Endodermal cell (in vitro differentiated cells): Measurements from ENCODE around the gene CLEC18C. TPM values are rescaled to one million over a fixed set of nuclear protein-coding genes. Genes with fewer than 3 reads are reported as not detected.
"Not testable (repeated sequence)": the region's sequence is repeated elsewhere in the genome, so short reads cannot be mapped to it uniquely, and the experiment has no call there.

Experiments
- DNase-seq: peaks from one replicate; pipeline ENCODE4 v3.0.0-alpha.2; 2017
- H3K27ac ChIP-seq: 2 replicates; pipeline ENCODE4 v1.5.1; 2013; ENCODE audit warnings: mild to moderate bottlenecking, low read depth, low read length, moderate library complexity
- H3K27me3 ChIP-seq: 2 replicates; pipeline ENCODE4 v1.6.1; 2013; ENCODE audit warnings: mild to moderate bottlenecking, low read length, moderate library complexity; ENCODE audit not compliant: insufficient read depth, control insufficient read depth, poor library complexity, severe bottlenecking
- H3K36me3 ChIP-seq: 2 replicates; pipeline ENCODE4 v1.7.0; 2013; ENCODE audit warnings: mild to moderate bottlenecking, low read length, moderate library complexity; ENCODE audit not compliant: control insufficient read depth, insufficient read depth
- H3K4me1 ChIP-seq: one replicate; pipeline ENCODE4 v1.7.0; 2013; ENCODE audit warnings: low read length; ENCODE audit not compliant: control insufficient read depth, insufficient read depth
- H3K4me3 ChIP-seq: 2 replicates; pipeline ENCODE4 v1.5.1; 2013; ENCODE audit warnings: mild to moderate bottlenecking, low read length, moderate library complexity
- H3K9ac ChIP-seq: 2 replicates; pipeline ENCODE4 v1.6.1; 2013; ENCODE audit warnings: mild to moderate bottlenecking, low read length, moderate library complexity; ENCODE audit not compliant: poor library complexity, severe bottlenecking; ENCODE audit errors: extremely low read depth
- H3K9me3 ChIP-seq: 2 replicates; pipeline ENCODE4 v1.6.1; 2013; ENCODE audit warnings: mild to moderate bottlenecking, low read length, moderate library complexity; ENCODE audit not compliant: control insufficient read depth
- H3K27ac Mint-ChIP-seq: 2 replicates; pipeline ENCODE4 v1.8.0; 2020; ENCODE audit warnings: mixed read lengths
- H3K27me3 Mint-ChIP-seq: 2 replicates; pipeline ENCODE4 v1.8.0; 2021; ENCODE audit warnings: mild to moderate bottlenecking, mixed read lengths; ENCODE audit not compliant: insufficient read depth
- H3K36me3 Mint-ChIP-seq: 2 replicates; pipeline ENCODE4 v1.8.0; 2020; ENCODE audit warnings: low read depth, mixed read lengths
- H3K4me1 Mint-ChIP-seq: 2 replicates; pipeline ENCODE4 v1.8.0; 2020; ENCODE audit warnings: mixed read lengths
- H3K4me3 Mint-ChIP-seq: 2 replicates; pipeline ENCODE4 v1.8.0; 2020; ENCODE audit warnings: mild to moderate bottlenecking, moderate library complexity, mixed read lengths
- H3K9me3 Mint-ChIP-seq: 2 replicates; pipeline ENCODE4 v1.8.0; 2020; ENCODE audit warnings: mild to moderate bottlenecking, mixed read lengths
- WGBS, 2 experiments: methylation state at CpG; one replicate each; pipeline versions ENCODE4 v1.1.5 to v1.1.7; 2013; ENCODE audit warnings: missing lambda C conversion rate in 2 of 2, mixed read lengths in 1 of 2; ENCODE audit not compliant: insufficient coverage in 1 of 2, insufficient read length in 1 of 2; 5-methylcytosine and 5-hydroxymethylcytosine counted together
- long read RNA-seq, 4 experiments: library from polyadenylated mRNA in 2 of 4; library from RNA in 1 of 4; library from capped mRNA in 1 of 4; stranded (forward) in 3 of 4; unstranded in 1 of 4; transcript quantifications; one replicate each; pipeline ENCODE4 v2.0.0, GENCODE V29; 2020 to 2021; ENCODE audit warnings: inconsistent platforms in 1 of 4
- polyA plus RNA-seq, 2 experiments: library from polyadenylated mRNA; stranded (reverse); fragments of 50-300 nt; gene quantifications; one replicate each; pipeline ENCODE4 v1.2.3, GENCODE V29; 2013
- total RNA-seq, 2 donors: library from RNA; stranded (reverse); fragmentation: NEBNext Ultra II Directional in 1 of 2; extraction: Animal tissue kit (Norgen Biotek cat#: 25700) in 1 of 2; gene quantifications; 2 replicates in 1 of 2; 3 replicates in 1 of 2; pipeline ENCODE4 v1.2.1, GENCODE V29; 2021

The CLEC18C gene
- total RNA-seq, result under 1 TPM in 1 of 2 donors, not detected in 1; 0.20 TPM
- 9.4 TPM for polyA plus RNA-seq (2013, experiment 1 of 2)
- 8.3 TPM for polyA plus RNA-seq (2013, experiment 2 of 2)
- long read RNA-seq, experiment 1, result 0 reads
- long read RNA-seq, experiment 2, partial matches to known transcripts, result 1 of 2 reads
- long read RNA-seq, experiment 2, other reads (novel, unspliced or antisense), result 0 of 2 reads
- long read RNA-seq, experiment 3, result 0 reads
- long read RNA-seq, experiment 4, result 0 reads

DNA sequence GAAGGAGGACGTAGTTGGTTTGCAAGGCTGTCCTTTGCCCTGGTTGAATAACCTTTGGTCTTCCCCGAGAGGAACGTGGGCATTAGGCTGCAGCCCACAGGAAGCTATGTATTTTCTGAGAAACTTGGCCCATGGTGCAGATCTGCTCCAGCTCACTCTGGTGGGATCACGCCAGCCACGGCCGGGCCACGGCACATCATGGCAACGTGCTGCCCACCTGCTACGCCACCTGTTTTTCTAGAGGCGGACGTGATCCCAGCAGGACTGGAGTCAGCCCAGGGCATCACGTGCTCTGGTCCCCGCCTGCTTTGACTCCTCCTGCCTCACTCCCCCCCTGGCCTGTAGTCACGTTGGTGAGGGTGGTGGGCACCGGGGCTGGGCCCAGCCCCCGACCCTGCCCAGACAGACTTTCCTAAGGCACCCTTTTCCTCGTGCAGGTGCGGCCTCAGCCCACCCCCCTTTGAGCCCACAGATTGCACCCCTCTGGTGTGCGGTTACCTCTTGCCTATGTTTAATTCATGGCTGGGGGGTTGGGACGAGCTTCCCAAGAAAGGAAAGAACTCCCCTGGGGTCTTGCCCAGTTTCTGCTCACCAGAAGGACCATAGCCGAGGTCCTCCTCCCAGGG is at the start of gene CLEC18C:
Gene CLEC18C, plus strand, starts transcription at position 576 of the 626 bp plus-strand sequence. CDS start 492 bp downstream, outside the sequence.
- H3K9ac ChIP-seq, H3K27me3 ChIP-seq, H3K4me1 ChIP-seq, H3K27ac Mint-ChIP-seq, H3K36me3 Mint-ChIP-seq, H3K27ac ChIP-seq, H3K4me1 Mint-ChIP-seq, H3K9me3 ChIP-seq, H3K4me3 ChIP-seq, H3K9me3 Mint-ChIP-seq, H3K27me3 Mint-ChIP-seq, H3K4me3 Mint-ChIP-seq, H3K36me3 ChIP-seq, DNase-seq: not testable (repeated sequence)
- 94% methylated on average over 12 of the region's 21 CpGs; no CpG with 5 or more reads in 1 of the 2 experiments for WGBS, 2 experiments

DNA sequence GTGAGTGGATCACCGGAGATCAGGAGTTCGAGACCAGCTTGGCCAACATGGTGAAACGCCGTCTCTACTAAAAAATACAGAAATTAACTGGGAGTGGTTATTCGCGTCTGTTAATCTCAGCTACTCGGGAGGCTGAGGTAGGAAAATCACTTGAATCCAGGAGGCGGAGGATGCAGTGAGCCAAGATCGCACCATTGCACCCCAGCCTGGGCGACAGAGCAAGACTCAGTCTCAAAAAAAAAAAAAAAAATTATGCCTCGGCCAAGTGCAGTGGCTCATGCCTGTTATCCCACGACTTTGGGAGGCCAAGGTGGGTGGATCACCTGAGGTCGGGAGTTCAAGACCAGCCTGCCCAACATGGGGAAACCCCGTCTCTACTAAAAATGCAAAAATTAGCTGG is 49.8 kb upstream of the CLEC18C start:
- 91 to 93% methylated on average over 14 of the region's 14 CpGs for WGBS, 2 experiments
- not testable (repeated sequence) for DNase-seq, H3K27me3 ChIP-seq, H3K9me3 ChIP-seq, H3K4me3 Mint-ChIP-seq, H3K9me3 Mint-ChIP-seq, H3K4me1 Mint-ChIP-seq, H3K27me3 Mint-ChIP-seq, H3K4me1 ChIP-seq, H3K27ac ChIP-seq, H3K27ac Mint-ChIP-seq, H3K4me3 ChIP-seq, H3K9ac ChIP-seq
- H3K36me3 Mint-ChIP-seq, result peaks cover 45% of the 10 kb centered on the region
- peaks cover 26% of the 10 kb centered on the region for H3K36me3 ChIP-seq

DNA sequence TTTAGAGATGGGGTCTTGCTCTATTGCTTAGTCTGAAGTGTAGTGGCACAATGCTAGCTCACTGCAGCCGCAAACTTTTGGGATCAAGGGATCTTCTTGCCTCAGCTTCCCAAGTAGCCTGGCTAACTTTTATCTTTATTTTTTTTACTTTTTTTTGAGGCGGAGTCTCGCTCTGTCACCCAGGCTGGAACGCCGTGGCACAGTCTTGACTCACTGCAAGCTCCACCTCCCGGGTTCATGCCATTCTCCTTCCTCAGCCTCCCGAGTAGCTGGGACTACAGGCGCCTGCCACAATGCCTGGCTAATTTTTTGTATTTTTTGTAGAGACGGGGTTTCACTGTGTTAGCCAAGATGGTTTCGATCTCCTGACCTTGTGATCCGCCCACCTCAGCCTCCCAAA is 47.4 kb upstream of the CLEC18C start:
- peaks cover 54% of the 10 kb centered on the region for H3K36me3 Mint-ChIP-seq
- WGBS, 2 experiments, result 91 to 96% methylated on average over 10 to 11 of the region's 11 CpGs
- H3K9me3 ChIP-seq, H3K27me3 Mint-ChIP-seq, H3K4me3 Mint-ChIP-seq, H3K9ac ChIP-seq, H3K27ac ChIP-seq, H3K4me1 Mint-ChIP-seq, H3K27me3 ChIP-seq, H3K9me3 Mint-ChIP-seq, DNase-seq, H3K4me1 ChIP-seq, H3K27ac Mint-ChIP-seq, H3K4me3 ChIP-seq: not testable (repeated sequence)
- H3K36me3 ChIP-seq, result peaks cover 38% of the 10 kb centered on the region

DNA sequence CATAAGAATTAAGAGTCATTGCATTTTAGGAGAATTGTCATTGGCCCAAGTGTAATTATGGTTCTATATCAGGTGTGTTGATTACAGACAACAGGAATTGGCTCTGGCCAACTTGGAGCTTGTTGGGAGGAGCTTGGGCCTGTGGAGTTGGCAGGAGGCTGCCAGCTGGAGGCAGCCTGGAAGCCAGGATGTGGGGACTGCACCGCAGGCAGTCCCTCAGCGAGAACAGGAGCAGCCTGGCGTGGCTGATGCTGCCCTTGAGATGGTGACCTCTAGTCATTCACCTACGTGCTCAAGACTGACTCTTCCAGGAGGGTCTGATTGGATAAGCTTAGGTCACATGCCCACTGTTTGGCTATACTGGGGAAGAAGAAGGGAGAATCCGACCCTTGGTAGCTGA is 45.9 kb upstream of the CLEC18C start:
- not testable (repeated sequence) for H3K27ac ChIP-seq, H3K9ac ChIP-seq, H3K27me3 Mint-ChIP-seq, H3K4me3 Mint-ChIP-seq, H3K9me3 Mint-ChIP-seq, H3K4me1 ChIP-seq, H3K27me3 ChIP-seq, H3K27ac Mint-ChIP-seq, H3K9me3 ChIP-seq, DNase-seq, H3K4me1 Mint-ChIP-seq, H3K4me3 ChIP-seq
- peaks cover 51% of the 10 kb centered on the region for H3K36me3 Mint-ChIP-seq
- WGBS, 2 experiments, result 94 to 97% methylated on average over 3 to 5 of the region's 5 CpGs
- peaks cover 39% of the 10 kb centered on the region for H3K36me3 ChIP-seq

DNA sequence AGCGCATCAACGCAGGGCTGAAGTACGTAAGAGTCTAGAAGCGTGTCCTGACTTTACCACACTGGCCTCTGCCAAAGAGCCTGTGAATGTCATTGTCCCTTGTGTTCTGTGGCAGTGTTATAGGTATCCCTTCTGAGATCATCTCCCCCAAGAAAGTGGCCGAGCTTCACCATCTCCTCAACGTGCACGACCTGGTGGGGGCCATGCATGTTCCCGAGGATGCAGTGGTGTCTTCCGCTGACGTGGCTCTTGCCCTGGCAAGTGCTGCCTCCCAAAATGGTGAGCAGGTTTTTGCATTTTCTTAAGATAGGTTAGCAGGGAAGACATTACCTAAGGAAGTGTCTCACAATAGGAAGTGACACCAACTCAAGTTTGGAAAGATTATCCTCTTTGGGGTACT is 44.7 kb upstream of the CLEC18C start:
- 89 to 100% methylated on average over 3 to 5 of the region's 10 CpGs for WGBS, 2 experiments
- H3K27me3 Mint-ChIP-seq, H3K27ac ChIP-seq, H3K4me3 ChIP-seq, H3K27ac Mint-ChIP-seq, H3K4me1 Mint-ChIP-seq, H3K9ac ChIP-seq, H3K4me3 Mint-ChIP-seq, DNase-seq, H3K9me3 ChIP-seq, H3K4me1 ChIP-seq, H3K27me3 ChIP-seq, H3K9me3 Mint-ChIP-seq: not testable (repeated sequence)
- peaks cover 40% of the 10 kb centered on the region for H3K36me3 ChIP-seq
- H3K36me3 Mint-ChIP-seq, result peaks cover 52% of the 10 kb centered on the region

DNA sequence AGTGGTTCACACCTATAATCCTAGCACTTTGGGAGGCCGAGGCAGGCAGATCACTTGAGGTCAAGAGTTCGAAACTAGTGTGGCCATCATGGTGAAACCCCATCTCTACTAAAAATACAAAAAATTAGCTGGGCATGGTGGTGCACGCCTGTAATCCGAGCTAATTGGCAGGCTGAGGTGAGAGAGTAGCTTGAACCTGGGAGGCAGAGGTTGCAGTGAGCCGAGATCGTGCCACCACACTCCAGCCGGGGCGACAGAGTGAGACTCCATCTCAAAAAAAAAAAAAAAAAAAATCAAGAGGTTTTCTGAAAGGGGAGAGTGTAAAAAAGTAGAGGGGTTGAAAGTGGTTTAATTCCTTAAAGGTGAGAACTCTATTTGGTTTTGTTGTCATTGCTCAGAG is 37.8 kb upstream of the CLEC18C start:
- H3K36me3 Mint-ChIP-seq, result peaks cover 54% of the 10 kb centered on the region
- 89 to 96% methylated on average over 6 to 8 of the region's 8 CpGs for WGBS, 2 experiments

DNA sequence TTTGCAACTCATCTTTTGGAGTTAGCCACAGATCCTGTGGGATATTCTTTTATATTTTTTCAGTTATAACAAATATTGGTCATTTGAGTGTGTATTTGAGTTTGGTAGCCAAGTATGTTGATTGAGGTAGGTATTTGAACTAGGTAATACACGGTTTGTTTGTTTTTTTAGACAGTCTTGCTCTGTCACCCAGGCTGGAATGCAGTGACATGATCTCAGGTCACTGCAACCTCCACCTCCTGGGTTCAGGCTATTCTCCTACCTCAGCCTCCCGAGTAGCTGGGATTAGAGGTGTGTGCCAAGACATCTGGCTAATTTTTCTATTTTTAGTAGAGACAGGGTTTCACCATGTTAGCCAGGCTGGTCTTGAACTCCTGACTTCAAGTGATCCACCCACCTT is 37.0 kb upstream of the CLEC18C start:
- H3K36me3 Mint-ChIP-seq, result peaks cover 56% of the 10 kb centered on the region
- H3K4me3 ChIP-seq, H3K4me1 ChIP-seq, H3K9ac ChIP-seq, H3K9me3 ChIP-seq, H3K4me1 Mint-ChIP-seq, H3K27me3 ChIP-seq, H3K27ac ChIP-seq, DNase-seq, H3K4me3 Mint-ChIP-seq, H3K27ac Mint-ChIP-seq, H3K27me3 Mint-ChIP-seq, H3K9me3 Mint-ChIP-seq: not testable (repeated sequence)
- H3K36me3 ChIP-seq, result peaks cover 28% of the 10 kb centered on the region
- WGBS, 2 experiments, result 86 to 97% methylated on average over 2 of the region's 2 CpGs

More for the DNA sequence above, 37.8 kb upstream of the CLEC18C start:
- H3K27me3 ChIP-seq, DNase-seq, H3K4me1 ChIP-seq, H3K9me3 ChIP-seq, H3K9ac ChIP-seq, H3K4me1 Mint-ChIP-seq, H3K9me3 Mint-ChIP-seq, H3K27me3 Mint-ChIP-seq, H3K27ac ChIP-seq, H3K4me3 Mint-ChIP-seq, H3K4me3 ChIP-seq, H3K27ac Mint-ChIP-seq: not testable (repeated sequence)
- H3K36me3 ChIP-seq, result peaks cover 25% of the 10 kb centered on the region
